Right atrium auricular region (tissue), 2 donors: ENCODE data around the gene ASCC3. TPM values are rescaled to one million over a fixed set of nuclear protein-coding genes. Genes with fewer than 3 reads are reported as not detected.

Source experiments
- DNase-seq: peaks from one replicate; pipeline ENCODE4 v3.0.0-alpha.2; 2019; ENCODE audit warnings: low spot score
- H3K27ac ChIP-seq, 2 donors: fragments of 200-600 bp; sonication (generic); 1 replicate in 1 of 2; 2 replicates in 1 of 2; pipeline ENCODE4 v1.5.1; 2016 to 2019
- H3K27me3 ChIP-seq, 2 donors: fragments of 200-600 bp; sonication (generic); one replicate each; pipeline versions ENCODE4 v1.5.1 to v1.6.0; 2017 to 2019
- H3K36me3 ChIP-seq: fragments of 200-600 bp; sonication (generic); one replicate; pipeline ENCODE4 v1.5.1; 2016
- H3K4me1 ChIP-seq, 2 donors: fragments of 200-600 bp; sonication (generic); one replicate each; pipeline versions ENCODE4 v1.5.1 to v1.6.0; 2017 to 2019
- H3K4me3 ChIP-seq, 2 donors: fragments of 200-600 bp; sonication (generic); 1 replicate in 1 of 2; 2 replicates in 1 of 2; pipeline ENCODE4 v1.5.1; 2017 to 2019; ENCODE audit warnings: mild to moderate bottlenecking in 1 of 2, moderate library complexity in 1 of 2
- H3K9me3 ChIP-seq, 2 donors: fragments of 200-600 bp; sonication (generic); one replicate each; pipeline ENCODE4 v1.5.1; 2019
- total RNA-seq, 2 donors: library from RNA; depleted of rRNA; stranded (reverse); fragments of >200 nt; gene quantifications; one replicate each; pipeline ENCODE4 v1.1.0, GENCODE V29; 2016
- TF ChIP-seq, protein P1 (sequence below), 2 donors: fragments of 200-600 bp; sonication (generic); IDR thresholded peaks; one replicate each; pipeline ENCODE4 v1.5.1; 2019; ENCODE audit warnings: antibody characterized with exemption in 2 of 2

Gene ASCC3
- total RNA-seq, 2 donors from 2014 or later: 18.7 to 20.0 TPM

DNA sequence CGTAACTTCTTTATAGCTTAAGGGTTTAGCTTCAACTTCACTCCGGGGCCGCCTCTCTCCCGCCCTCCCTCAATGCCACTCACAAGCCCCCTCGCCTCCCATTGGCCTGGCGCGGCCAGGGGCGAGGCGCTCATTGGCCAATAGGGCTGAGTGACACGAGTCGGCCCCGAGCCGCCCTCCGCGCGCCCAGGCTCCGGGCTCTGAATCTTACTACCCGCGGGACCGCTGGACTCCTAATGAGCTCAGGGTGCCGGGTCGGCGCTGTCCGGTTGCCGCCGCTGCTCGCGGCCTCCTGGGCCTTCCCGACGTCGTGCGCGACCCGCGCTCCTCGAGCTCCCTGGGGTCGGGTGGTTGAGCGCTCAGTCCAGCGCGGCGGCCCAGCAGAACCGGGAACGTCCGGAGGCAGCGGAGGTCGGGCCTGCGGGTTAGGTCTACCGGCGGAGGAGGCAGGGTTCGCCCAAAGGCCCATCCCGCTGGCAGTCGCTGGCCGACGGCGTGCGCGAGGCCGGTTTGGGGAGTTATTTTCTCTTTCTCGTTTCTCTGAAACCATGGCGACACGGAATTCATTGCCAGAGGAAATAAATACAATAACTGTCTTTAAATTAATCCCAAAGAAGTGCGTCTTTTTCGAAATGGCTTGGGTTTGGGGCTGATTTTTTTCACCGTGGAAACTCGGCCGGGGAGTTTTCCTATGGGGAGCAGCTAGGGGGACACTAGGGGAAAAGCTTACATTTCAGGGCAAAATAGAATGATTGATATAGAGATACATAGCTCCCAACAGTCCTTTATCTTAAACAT lies 416.0 kb downstream of the ASCC3 start, which contains the start of gene SIM1:
TSS of gene SIM1 (minus strand) at position 19 of the 798 bp plus-strand sequence. CDS start 1,453 bp downstream, outside the sequence.
- H3K27me3 ChIP-seq: peaks cover 74 to 90% of the 10 kb centered on the region in 2 donors
- TF ChIP-seq, protein P1, sequence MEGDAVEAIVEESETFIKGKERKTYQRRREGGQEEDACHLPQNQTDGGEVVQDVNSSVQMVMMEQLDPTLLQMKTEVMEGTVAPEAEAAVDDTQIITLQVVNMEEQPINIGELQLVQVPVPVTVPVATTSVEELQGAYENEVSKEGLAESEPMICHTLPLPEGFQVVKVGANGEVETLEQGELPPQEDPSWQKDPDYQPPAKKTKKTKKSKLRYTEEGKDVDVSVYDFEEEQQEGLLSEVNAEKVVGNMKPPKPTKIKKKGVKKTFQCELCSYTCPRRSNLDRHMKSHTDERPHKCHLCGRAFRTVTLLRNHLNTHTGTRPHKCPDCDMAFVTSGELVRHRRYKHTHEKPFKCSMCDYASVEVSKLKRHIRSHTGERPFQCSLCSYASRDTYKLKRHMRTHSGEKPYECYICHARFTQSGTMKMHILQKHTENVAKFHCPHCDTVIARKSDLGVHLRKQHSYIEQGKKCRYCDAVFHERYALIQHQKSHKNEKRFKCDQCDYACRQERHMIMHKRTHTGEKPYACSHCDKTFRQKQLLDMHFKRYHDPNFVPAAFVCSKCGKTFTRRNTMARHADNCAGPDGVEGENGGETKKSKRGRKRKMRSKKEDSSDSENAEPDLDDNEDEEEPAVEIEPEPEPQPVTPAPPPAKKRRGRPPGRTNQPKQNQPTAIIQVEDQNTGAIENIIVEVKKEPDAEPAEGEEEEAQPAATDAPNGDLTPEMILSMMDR (IDR thresholded peaks at IDR 0.05): no peak
- H3K9me3 ChIP-seq: no peaks in the 10 kb centered on the region
- H3K36me3 ChIP-seq: no peaks in the 10 kb centered on the region
- H3K4me3 ChIP-seq: peak within 1 kb of the TSS in 1 of 2 donors; percentile 35
- peaks cover 0 to 26% of the 10 kb centered on the region in 2 donors for H3K4me1 ChIP-seq
- no peak within 1 kb of the TSS for H3K27ac ChIP-seq
- DNase-seq: no peak

DNA sequence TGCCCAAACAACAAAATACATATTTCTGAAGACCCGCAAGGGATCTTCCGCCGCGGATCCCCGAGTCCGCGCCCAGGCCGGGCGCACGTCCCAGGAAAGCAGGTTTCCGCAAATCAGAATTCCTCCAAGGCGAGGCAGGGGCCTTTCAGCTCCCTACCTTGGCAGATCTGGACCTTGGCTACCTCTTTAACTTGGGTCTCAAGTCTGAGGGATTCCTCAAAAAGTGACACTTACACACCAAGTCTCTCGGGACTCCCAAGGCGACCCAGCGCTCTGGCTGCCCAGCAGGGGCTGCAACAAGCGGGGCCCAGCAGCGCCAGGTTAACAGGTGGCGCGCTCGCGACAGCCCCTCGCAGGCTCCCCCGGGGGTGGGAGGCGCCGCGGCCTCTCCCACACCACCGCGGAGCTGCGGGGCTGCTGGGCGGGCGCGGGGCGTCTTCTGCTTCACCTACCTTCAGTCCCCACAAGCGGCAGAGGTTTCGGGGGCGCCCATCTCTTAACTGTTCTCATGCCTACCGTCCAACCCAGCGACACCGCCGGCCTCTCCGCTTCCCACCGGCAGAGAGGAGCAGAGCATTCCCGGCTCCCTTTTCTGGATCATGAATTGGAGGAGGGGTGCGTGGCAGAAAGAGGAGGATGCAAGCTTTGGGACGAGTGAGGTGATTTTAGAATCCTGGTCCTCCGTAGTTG lies 416.8 kb downstream of the ASCC3 start:
- peak overlapping the region in 1 of 2 donors; percentile 35 for H3K4me3 ChIP-seq
- H3K27me3 ChIP-seq: peaks cover 75 to 95% of the 10 kb centered on the region in 2 donors
- H3K9me3 ChIP-seq: no peaks in the 10 kb centered on the region
- H3K36me3 ChIP-seq: no peaks in the 10 kb centered on the region
- peaks cover 0 to 26% of the 10 kb centered on the region in 2 donors for H3K4me1 ChIP-seq
- TF ChIP-seq, protein P1 (IDR thresholded peaks at IDR 0.05): no peak
- no peak for DNase-seq
- H3K27ac ChIP-seq: no peak overlapping the region

DNA sequence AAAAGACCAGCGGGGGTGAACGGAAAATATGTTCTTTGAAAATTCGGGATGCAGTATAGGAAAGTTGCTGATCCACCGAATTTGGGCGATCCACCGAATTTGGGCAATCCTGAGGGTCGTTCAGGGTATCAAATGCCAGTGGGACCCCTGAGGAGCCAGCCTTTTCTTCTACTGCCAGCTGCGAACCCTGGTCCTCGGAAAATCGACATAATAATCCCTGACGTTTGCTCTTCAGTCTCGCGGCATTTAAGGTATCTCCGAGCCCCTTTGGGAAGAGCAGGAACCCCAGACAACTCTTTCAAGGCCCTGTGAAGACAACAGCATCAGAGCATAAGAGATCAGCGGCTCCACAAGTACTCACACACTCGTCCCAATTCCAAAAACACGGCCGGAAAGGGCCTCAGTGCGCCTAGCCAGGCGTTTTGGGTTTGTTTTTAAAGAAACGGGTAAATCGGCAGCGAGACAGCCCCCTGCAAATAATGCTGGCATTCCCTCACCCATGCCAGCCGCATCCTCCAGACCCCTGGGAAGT lies 417.4 kb downstream of the ASCC3 start:
- TF ChIP-seq, protein P1 (IDR thresholded peaks at IDR 0.05): no peak
- peaks cover 0 to 26% of the 10 kb centered on the region in 2 donors for H3K4me1 ChIP-seq
- H3K27me3 ChIP-seq: peaks cover 75 to 95% of the 10 kb centered on the region in 2 donors
- no peak overlapping the region for H3K27ac ChIP-seq
- no peaks in the 10 kb centered on the region for H3K9me3 ChIP-seq
- no peak overlapping the region for H3K4me3 ChIP-seq
- no peak for DNase-seq
- H3K36me3 ChIP-seq: no peaks in the 10 kb centered on the region

DNA sequence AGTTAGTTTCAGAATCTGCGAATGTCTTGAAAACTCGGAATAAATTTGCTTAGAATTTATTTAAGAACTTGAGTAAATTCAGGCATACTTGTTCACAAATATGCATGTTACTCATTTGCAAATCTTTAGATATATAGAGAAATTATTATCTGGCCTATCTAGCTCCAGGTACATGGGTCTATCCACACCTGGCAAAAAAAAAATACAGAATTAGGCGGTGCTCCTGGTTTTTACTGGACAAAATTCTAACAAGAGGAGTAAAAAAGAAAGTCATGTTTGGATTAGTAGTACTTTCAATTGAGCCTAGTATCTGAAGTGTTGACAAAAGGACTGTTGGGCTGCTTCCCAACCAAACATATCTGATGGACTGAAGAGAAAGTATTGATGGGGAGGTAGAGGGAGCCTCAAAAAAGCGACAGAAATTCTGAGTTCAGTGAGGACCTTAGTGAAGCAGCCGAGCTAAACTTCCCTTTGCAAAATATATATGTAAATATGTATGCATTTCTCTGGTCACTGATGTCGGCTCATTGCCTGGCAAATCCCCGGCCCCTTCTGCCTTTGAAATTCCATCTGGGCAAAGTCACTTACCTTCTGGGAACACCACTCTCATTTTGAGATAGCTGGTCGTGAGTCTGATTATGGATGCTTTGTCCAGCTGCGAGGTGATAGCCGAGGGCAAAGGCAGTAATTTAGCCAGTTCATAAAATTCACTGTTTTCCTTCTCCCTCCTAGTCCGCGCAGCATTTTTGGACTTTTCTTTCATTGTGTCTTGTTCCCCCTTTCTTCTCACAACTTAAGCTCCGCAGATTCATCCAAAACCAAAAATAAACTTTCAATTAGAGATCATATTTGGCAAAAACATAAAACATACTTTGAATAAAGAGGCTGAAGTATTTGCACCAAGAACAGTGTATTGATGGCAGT lies 418.2 kb downstream of the ASCC3 start:
- H3K36me3 ChIP-seq: no peaks in the 10 kb centered on the region
- DNase-seq: no peak
- no peak overlapping the region for H3K27ac ChIP-seq
- H3K4me3 ChIP-seq: no peak overlapping the region
- H3K27me3 ChIP-seq: peaks cover 77 to 97% of the 10 kb centered on the region in 2 donors
- TF ChIP-seq, protein P1 (IDR thresholded peaks at IDR 0.05): no peak
- peaks cover 0 to 33% of the 10 kb centered on the region in 2 donors for H3K4me1 ChIP-seq
- H3K9me3 ChIP-seq: no peaks in the 10 kb centered on the region
